PC-3 (cell line): Measurements from ENCODE around the gene DIP2C.

ENCODE experiments used
- CTCF ChIP-seq: fragments of 300-600 bp; sonication (generic); conservative IDR thresholded peaks from 2 replicates; pipeline ENCODE4 v1.5.1; 2017; ENCODE audit warnings: antibody characterized with exemption, low read depth, mild to moderate bottlenecking, low read length
- EZH2 ChIP-seq: fragments of 300-600 bp; sonication (generic); IDR thresholded peaks from one replicate; pipeline ENCODE4 v1.6.1; 2017; ENCODE audit warnings: antibody characterized with exemption, mild to moderate bottlenecking, low read length; ENCODE audit not compliant: unreplicated experiment
- EZH2phosphoT487 ChIP-seq: fragments of 300-600 bp; sonication (generic); IDR thresholded peaks from 2 replicates; pipeline ENCODE4 v1.6.1; 2018; ENCODE audit warnings: mild to moderate bottlenecking, antibody characterized with exemption, low read length, borderline replicate concordance

- TF ChIP-seq CTCF: no peak
- no peak for TF ChIP-seq EZH2
- TF ChIP-seq EZH2phosphoT487: no peak
These were observed 332.1 kb downstream of the DIP2C start for GRCh38 chr10:357201-357950.
